ENCODE measurements around the gene PLD3. TPM values are rescaled to one million over a fixed set of nuclear protein-coding genes. Genes with fewer than 3 reads are reported as not detected.

The PLD3 gene
- total RNA-seq, 4 donors from 2014 or later = 108 to 372 (median 158) TPM

- H3K27ac ChIP-seq = no peak overlapping the region
- no peak overlapping the region for H3K4me3 ChIP-seq
- H3K36me3 ChIP-seq = no peaks in the 10 kb centered on the region
- no peaks in the 10 kb centered on the region for H3K27me3 ChIP-seq
- no peak for TF ChIP-seq POLR2A (IDR thresholded peaks at IDR 0.05)
- no peak for TF ChIP-seq CTCF (IDR thresholded peaks at IDR 0.05)
- intact Hi-C loops (cut with DNase I; ENCODE audit: low total_unique reads) = no loop called here
- H3K4me1 ChIP-seq = no peaks in the 10 kb centered on the region
- no peak for DNase-seq
- no peaks in the 10 kb centered on the region for H3K9me3 ChIP-seq
Measured at GRCh38 chr19:40392894-40393517, 44.5 kb downstream of the PLD3 start.

GRCh38 chr19:40393894-40394815 lies 45.7 kb downstream of the PLD3 start:
- no peaks in the 10 kb centered on the region for H3K27me3 ChIP-seq
- H3K4me3 ChIP-seq = no peak overlapping the region
- no peaks in the 10 kb centered on the region for H3K9me3 ChIP-seq
- H3K4me1 ChIP-seq = no peaks in the 10 kb centered on the region
- DNase-seq = no peak
- no peaks in the 10 kb centered on the region for H3K36me3 ChIP-seq
- H3K27ac ChIP-seq = no peak overlapping the region
- no peak for TF ChIP-seq POLR2A (IDR thresholded peaks at IDR 0.05)
- no peak for TF ChIP-seq CTCF (IDR thresholded peaks at IDR 0.05)
- intact Hi-C loops (cut with DNase I; ENCODE audit: low total_unique reads) = no loop called here

- intact Hi-C loops (cut with DNase I; ENCODE audit: low total_unique reads) = no loop called here
Measured at GRCh38 chr19:40394816-40395210, 46.3 kb downstream of the PLD3 start.

GRCh38 chr19:40395956-40396355 lies 47.5 kb downstream of the PLD3 start:
- H3K4me3 ChIP-seq = no peak overlapping the region
- no peak for DNase-seq
- no peaks in the 10 kb centered on the region for H3K4me1 ChIP-seq
- H3K27ac ChIP-seq = no peak overlapping the region
- no peak for TF ChIP-seq CTCF (IDR thresholded peaks at IDR 0.05)
- TF ChIP-seq POLR2A (IDR thresholded peaks at IDR 0.05) = no peak
- no peaks in the 10 kb centered on the region for H3K27me3 ChIP-seq
- H3K9me3 ChIP-seq = no peaks in the 10 kb centered on the region
- intact Hi-C loops (cut with DNase I; ENCODE audit: low total_unique reads) = no loop called here
- no peaks in the 10 kb centered on the region for H3K36me3 ChIP-seq

More at GRCh38 chr19:40394816-40395210, 46.3 kb downstream of the PLD3 start:
- no peak for DNase-seq
- H3K9me3 ChIP-seq = no peaks in the 10 kb centered on the region
- no peak overlapping the region for H3K4me3 ChIP-seq
- no peaks in the 10 kb centered on the region for H3K36me3 ChIP-seq
- TF ChIP-seq POLR2A (IDR thresholded peaks at IDR 0.05) = no peak
- no peak for TF ChIP-seq CTCF (IDR thresholded peaks at IDR 0.05)
- no peaks in the 10 kb centered on the region for H3K27me3 ChIP-seq
- no peaks in the 10 kb centered on the region for H3K4me1 ChIP-seq
- no peak overlapping the region for H3K27ac ChIP-seq

Measured in uterus (tissue), 4 donors.